OCI-LY3 (cell line): ENCODE results near the gene CLSTN1.

Source experiments
- H2AFZ ChIP-seq: fragments of 200-600, 300-600 bp; shearing (Covaris generic); 2 replicates; pipeline ENCODE4 v1.6.0; 2014; ENCODE audit warnings: antibody characterized with exemption, low read depth, low read length
- H3K27ac ChIP-seq: fragments of 200-600, 300-600 bp; sonication (generic); 2 replicates; pipeline ENCODE4 v1.5.1; 2014; ENCODE audit warnings: mild to moderate bottlenecking, low read length, moderate library complexity, mixed read lengths
- H3K27me3 ChIP-seq: fragments of 200-600, 300-600 bp; sonication (generic); 2 replicates; pipeline ENCODE4 v1.6.1; 2014; ENCODE audit warnings: low read depth, low read length, mixed read lengths
- H3K36me3 ChIP-seq: fragments of 200-600, 300-600 bp; sonication (generic); replicated peaks from 2 replicates; pipeline ENCODE3; 2014; ENCODE audit warnings: low read depth, low read length, mixed read lengths
- H3K4me1 ChIP-seq: fragments of 300-600, 200-600 bp; sonication (generic); 2 replicates; pipeline ENCODE4 v1.6.1; 2014; ENCODE audit warnings: low read length, mixed read lengths
- H3K4me2 ChIP-seq: fragments of 200-600, 300-600 bp; sonication (generic); 2 replicates; pipeline ENCODE4 v1.6.1; 2014; ENCODE audit warnings: low read length, mixed read lengths
- H3K4me3 ChIP-seq: fragments of 300-600, 200-600 bp; sonication (generic); 2 replicates; pipeline ENCODE4 v1.5.1; 2014; ENCODE audit warnings: antibody characterized with exemption, mild to moderate bottlenecking, low read length, moderate library complexity
- H3K79me2 ChIP-seq: fragments of 300-600, 200-600 bp; shearing (Covaris generic); 2 replicates; pipeline ENCODE4 v1.6.1; 2014; ENCODE audit warnings: mild to moderate bottlenecking, low read length, mixed read lengths
- H3K9ac ChIP-seq: fragments of 300-600, 200-600 bp; shearing (Covaris generic); 2 replicates; pipeline ENCODE4 v1.6.0; 2014; ENCODE audit warnings: mild to moderate bottlenecking, low read length, moderate library complexity
- H3K9me3 ChIP-seq: fragments of 200-600, 300-600 bp; shearing (Covaris generic); 2 replicates; pipeline ENCODE4 v1.6.1; 2014; ENCODE audit warnings: low read length, mixed read lengths; ENCODE audit not compliant: insufficient read depth
- H4K20me1 ChIP-seq: fragments of 200-600, 300-600 bp; sonication (generic); 2 replicates; pipeline ENCODE4 v1.6.1; 2016; ENCODE audit warnings: low read length, mixed read lengths; ENCODE audit not compliant: insufficient read depth
- EZH2phosphoT487 ChIP-seq: fragments of 200-600 bp; shearing (Covaris generic); IDR thresholded peaks from 2 replicates; pipeline ENCODE4 v1.6.1; 2018; ENCODE audit warnings: antibody characterized with exemption, mixed run types, low read depth
- TF ChIP-seq, protein P1 (sequence below): fragments of 200-600, 300-600 bp; sonication (generic); IDR thresholded peaks from 2 replicates; pipeline ENCODE4 v1.5.1; 2014; ENCODE audit warnings: antibody characterized with exemption, low read length, low read depth

CLSTN1 gene

DNA sequence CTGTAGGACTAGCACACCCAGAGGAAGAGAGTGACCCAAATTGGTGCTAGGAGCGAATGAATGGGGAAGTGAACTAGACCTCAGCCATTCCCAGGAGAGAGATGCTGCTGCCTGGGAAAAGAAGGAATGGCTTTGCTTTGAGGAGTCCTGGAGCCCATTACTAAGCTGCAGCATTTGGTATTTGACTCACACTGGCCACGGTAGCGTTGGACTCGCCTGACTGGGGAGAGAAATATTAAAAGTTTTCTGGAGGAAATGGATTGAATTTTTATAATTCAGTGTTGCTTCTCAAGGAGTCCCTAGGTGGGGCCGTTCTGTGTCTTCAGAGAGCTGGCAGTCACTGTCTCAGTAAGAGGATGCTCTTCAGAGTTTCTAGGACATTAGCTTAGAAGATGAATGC, 132.1 kb downstream of the CLSTN1 start:
- no peak overlapping the region for H3K9ac ChIP-seq
- peaks cover 26% of the 10 kb centered on the region for H3K36me3 ChIP-seq
- peaks cover 60% of the 10 kb centered on the region for H4K20me1 ChIP-seq
- H3K27ac ChIP-seq = no peak overlapping the region
- TF ChIP-seq EZH2phosphoT487 = no peak
- TF ChIP-seq, protein P1, sequence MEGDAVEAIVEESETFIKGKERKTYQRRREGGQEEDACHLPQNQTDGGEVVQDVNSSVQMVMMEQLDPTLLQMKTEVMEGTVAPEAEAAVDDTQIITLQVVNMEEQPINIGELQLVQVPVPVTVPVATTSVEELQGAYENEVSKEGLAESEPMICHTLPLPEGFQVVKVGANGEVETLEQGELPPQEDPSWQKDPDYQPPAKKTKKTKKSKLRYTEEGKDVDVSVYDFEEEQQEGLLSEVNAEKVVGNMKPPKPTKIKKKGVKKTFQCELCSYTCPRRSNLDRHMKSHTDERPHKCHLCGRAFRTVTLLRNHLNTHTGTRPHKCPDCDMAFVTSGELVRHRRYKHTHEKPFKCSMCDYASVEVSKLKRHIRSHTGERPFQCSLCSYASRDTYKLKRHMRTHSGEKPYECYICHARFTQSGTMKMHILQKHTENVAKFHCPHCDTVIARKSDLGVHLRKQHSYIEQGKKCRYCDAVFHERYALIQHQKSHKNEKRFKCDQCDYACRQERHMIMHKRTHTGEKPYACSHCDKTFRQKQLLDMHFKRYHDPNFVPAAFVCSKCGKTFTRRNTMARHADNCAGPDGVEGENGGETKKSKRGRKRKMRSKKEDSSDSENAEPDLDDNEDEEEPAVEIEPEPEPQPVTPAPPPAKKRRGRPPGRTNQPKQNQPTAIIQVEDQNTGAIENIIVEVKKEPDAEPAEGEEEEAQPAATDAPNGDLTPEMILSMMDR = no peak
- H3K4me1 ChIP-seq = peaks cover 16% of the 10 kb centered on the region
- H3K9me3 ChIP-seq = no peaks in the 10 kb centered on the region
- no peaks in the 10 kb centered on the region for H3K27me3 ChIP-seq
- no peak overlapping the region for H3K4me2 ChIP-seq
- no peak overlapping the region for H3K4me3 ChIP-seq
- H2AFZ ChIP-seq = no peak overlapping the region
- H3K79me2 ChIP-seq = peaks cover 97% of the 10 kb centered on the region

DNA sequence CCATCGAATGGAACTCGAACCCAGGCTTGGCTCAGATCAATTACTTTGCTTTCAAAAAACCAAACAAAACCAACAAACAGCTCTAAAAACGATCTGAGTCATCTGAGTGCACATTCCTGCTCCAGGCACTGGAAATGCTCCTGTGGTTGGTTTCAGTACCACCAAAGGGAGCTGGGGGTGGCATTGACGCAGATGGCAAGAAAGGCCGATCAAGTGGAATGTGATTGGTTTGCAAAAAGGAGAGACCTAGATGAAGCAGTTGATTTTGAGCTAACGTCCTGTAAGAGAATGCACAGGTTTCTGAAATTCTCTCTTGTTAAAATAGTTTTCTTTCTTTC, 132.7 kb downstream of the CLSTN1 start:
- Histone ChIP-seq H3K4me3 (no peak overlapping the region), H3K9me3 (no peaks in the 10 kb centered on the region), H3K4me1 (peaks cover 19% of the 10 kb centered on the region), H3K27ac (no peak overlapping the region), H3K9ac (no peak overlapping the region), H4K20me1 (peaks cover 66% of the 10 kb centered on the region), H2AFZ (no peak overlapping the region), H3K27me3 (no peaks in the 10 kb centered on the region), H3K4me2 (no peak overlapping the region), H3K36me3 (peaks cover 26% of the 10 kb centered on the region), H3K79me2 (peaks cover 98% of the 10 kb centered on the region)
- TF ChIP-seq, protein P1 = no peak

DNA sequence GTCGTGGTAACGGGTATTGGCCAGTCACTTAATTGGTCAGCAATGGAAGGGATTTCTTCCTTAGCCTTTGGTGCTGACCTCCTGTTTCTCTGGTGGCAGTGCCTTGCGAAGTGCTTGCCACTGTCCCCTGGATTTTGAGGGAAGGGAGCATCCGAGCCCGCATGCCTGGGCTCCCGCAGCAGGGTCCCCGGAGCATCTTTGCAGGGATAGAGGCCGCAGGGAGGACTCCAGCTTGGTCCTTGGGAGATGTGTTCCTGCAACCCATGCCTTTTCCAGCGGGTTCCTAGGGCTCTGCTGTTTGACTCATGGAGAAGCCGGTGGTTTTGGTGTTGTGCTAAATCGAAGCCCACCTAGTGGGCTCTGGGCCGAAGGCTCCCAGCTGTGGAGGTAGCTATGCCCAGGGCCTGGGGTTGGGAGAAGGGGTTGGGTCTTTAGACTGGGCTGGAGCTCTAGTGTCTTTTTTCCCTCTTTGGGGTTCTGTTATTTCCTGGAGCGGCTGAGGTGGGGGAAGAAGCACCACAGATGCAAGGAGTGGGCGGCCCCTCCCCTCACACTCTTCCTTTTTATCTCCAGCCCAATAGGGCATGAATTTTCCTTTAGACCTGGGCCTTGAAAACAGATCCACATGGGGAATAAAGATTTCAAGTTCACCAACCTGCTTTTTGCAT, 133.2 kb downstream of the CLSTN1 start:
- Histone ChIP-seq H3K79me2 (peaks cover 98% of the 10 kb centered on the region), H3K9ac (no peak overlapping the region), H3K36me3 (peaks cover 26% of the 10 kb centered on the region), H3K27ac (no peak overlapping the region), H2AFZ (no peak overlapping the region), H3K4me1 (peaks cover 19% of the 10 kb centered on the region), H3K4me3 (no peak overlapping the region), H3K4me2 (no peak overlapping the region), H4K20me1 (peaks cover 71% of the 10 kb centered on the region), H3K9me3 (no peaks in the 10 kb centered on the region), H3K27me3 (no peaks in the 10 kb centered on the region)
- TF ChIP-seq, protein P1 = no peak
- no peak for TF ChIP-seq EZH2phosphoT487

DNA sequence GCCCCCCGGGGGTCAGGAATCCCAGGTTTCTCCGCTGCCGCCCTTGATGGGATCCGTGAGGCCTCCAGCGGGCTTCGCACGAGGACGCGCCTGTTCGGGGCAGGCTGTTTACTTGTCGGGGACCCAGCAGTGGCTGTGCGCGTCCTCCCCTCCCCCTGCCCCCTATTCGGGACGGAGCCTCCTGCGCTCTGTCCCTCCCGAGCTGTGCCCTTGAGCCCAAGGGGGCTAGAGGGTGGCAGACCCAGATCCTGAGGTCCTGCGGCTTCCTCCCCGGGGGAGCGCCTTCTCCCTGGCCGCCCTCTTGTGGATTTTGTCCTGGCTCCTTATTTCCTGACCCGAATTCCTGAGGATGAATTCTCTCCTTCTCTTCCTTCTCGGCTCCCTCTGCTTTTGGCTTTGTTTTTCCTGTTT, 133.8 kb downstream of the CLSTN1 start:
- Histone ChIP-seq H3K9ac (no peak overlapping the region), H3K79me2 (peaks cover 98% of the 10 kb centered on the region), H3K27ac (no peak overlapping the region), H3K36me3 (peaks cover 26% of the 10 kb centered on the region), H2AFZ (no peak overlapping the region), H3K4me2 (no peak overlapping the region), H3K4me3 (no peak overlapping the region), H3K27me3 (no peaks in the 10 kb centered on the region), H3K4me1 (peaks cover 21% of the 10 kb centered on the region), H4K20me1 (peaks cover 73% of the 10 kb centered on the region), H3K9me3 (no peaks in the 10 kb centered on the region)
- TF ChIP-seq, protein P1 = no peak
- no peak for TF ChIP-seq EZH2phosphoT487
